Fibroblast of lung (primary cell): Measurements from ENCODE around the gene AAR2. TPM values are rescaled to one million over a fixed set of nuclear protein-coding genes. Genes with fewer than 3 reads are reported as not detected.

Source experiments
- DNase-seq, 2 donors: peaks; one replicate each; pipeline versions ENCODE4 v3.0.0 to v3.0.0-alpha.2; 2010; ENCODE audit warnings: low read depth in 2 of 2
- H2AFZ ChIP-seq: 2 replicates; pipeline ENCODE4 v1.5.1; 2012; ENCODE audit warnings: low read length, control low read depth, inconsistent platforms
- H3K27ac ChIP-seq: 2 replicates; pipeline ENCODE4 v1.5.1; 2011; ENCODE audit warnings: low read length, control low read depth; ENCODE audit not compliant: insufficient read depth
- H3K27me3 ChIP-seq: 2 replicates; pipeline ENCODE4 v1.5.1; 2011; ENCODE audit warnings: mild to moderate bottlenecking, low read length; ENCODE audit not compliant: control insufficient read depth, insufficient read depth
- H3K36me3 ChIP-seq: 2 replicates; pipeline ENCODE4 v1.5.1; 2011; ENCODE audit warnings: low read length; ENCODE audit not compliant: control insufficient read depth, insufficient read depth
- H3K4me1 ChIP-seq: 2 replicates; pipeline ENCODE4 v1.5.1; 2011; ENCODE audit warnings: low read length; ENCODE audit not compliant: control insufficient read depth, insufficient read depth; ENCODE audit errors: extremely low read depth
- H3K4me2 ChIP-seq: 2 replicates; pipeline ENCODE4 v1.5.1; 2011; ENCODE audit warnings: low read length, control low read depth; ENCODE audit not compliant: insufficient read depth; ENCODE audit errors: extremely low read depth
- H3K4me3 ChIP-seq, 4 experiments: fragments of 200-600 bp in 1 of 4; sonication (generic) in 1 of 4; replicated peaks in 1 of 4; 2 replicates each; pipeline ENCODE4 v1.5.1; 2011 to 2016; ENCODE audit warnings: low read length in 4 of 4, low read depth in 3 of 4, mild to moderate bottlenecking in 3 of 4, control low read depth in 2 of 4, inconsistent platforms in 1 of 4, mixed read lengths in 1 of 4; ENCODE audit not compliant: insufficient read depth in 1 of 4; ENCODE audit errors: control extremely low read depth in 1 of 4
- H3K79me2 ChIP-seq: 2 replicates; pipeline ENCODE4 v1.5.1; 2012; ENCODE audit warnings: mild to moderate bottlenecking, low read length, inconsistent platforms; ENCODE audit not compliant: control insufficient read depth, insufficient read depth
- H3K9ac ChIP-seq: 2 replicates; pipeline ENCODE4 v1.5.1; 2011; ENCODE audit warnings: mild to moderate bottlenecking, low read length, control low read depth; ENCODE audit not compliant: insufficient read depth
- H3K9me3 ChIP-seq: 2 replicates; pipeline ENCODE4 v1.5.1; 2012; ENCODE audit warnings: low read depth, low read length; ENCODE audit not compliant: control insufficient read depth, insufficient read depth
- H4K20me1 ChIP-seq: 2 replicates; pipeline ENCODE4 v1.5.1; 2011; ENCODE audit warnings: low read length; ENCODE audit not compliant: control insufficient read depth, insufficient read depth; ENCODE audit errors: extremely low read depth
- CTCF ChIP-seq, 2 donors: IDR thresholded peaks in 1 of 2; conservative IDR thresholded peaks in 1 of 2; 1 replicate in 1 of 2; 2 replicates in 1 of 2; pipeline ENCODE4 v1.5.1; 2011 to 2012; ENCODE audit warnings: low read length in 2 of 2, control low read depth in 1 of 2, inconsistent platforms in 1 of 2, low read depth in 1 of 2, mild to moderate bottlenecking in 1 of 2
- EZH2 ChIP-seq: IDR thresholded peaks from 2 replicates; pipeline ENCODE4 v1.5.1; 2012; ENCODE audit warnings: low read length, control low read depth, mild to moderate bottlenecking; ENCODE audit errors: missing control alignments
- polyA plus RNA-seq, 2 donors: library from polyadenylated mRNA; depleted of rRNA in 1 of 2; stranded (reverse) in 1 of 2; unstranded in 1 of 2; fragments of >200 nt; gene quantifications; 2 replicates each; pipeline ENCODE4 v1.2.1, GENCODE V29; 2011 to 2012; ENCODE audit warnings: missing spikeins in 1 of 2
- total RNA-seq: library from RNA; depleted of rRNA; stranded (reverse); fragments of >200 nt; gene quantifications from 2 replicates; pipeline ENCODE4 v1.2.1, GENCODE V29; 2014

Gene AAR2
- total and polyA plus RNA-seq, 2 donors (not counting 1 experiment from before 2014, with no cell fraction given): 24.6 to 25.3 TPM

GRCh38 chr20:36249450-36249849 lies 13.2 kb downstream of the AAR2 start:
- no peaks in the 10 kb centered on the region for H3K9me3 ChIP-seq
- no peak for DNase-seq
- H3K27me3 ChIP-seq: no peaks in the 10 kb centered on the region
- H3K79me2 ChIP-seq: no peaks in the 10 kb centered on the region
- no peaks in the 10 kb centered on the region for H3K4me1 ChIP-seq
- H3K27ac ChIP-seq: no peak overlapping the region
- H3K4me2 ChIP-seq: no peak overlapping the region
- no peak overlapping the region for H3K9ac ChIP-seq
- H3K36me3 ChIP-seq: peaks cover 13% of the 10 kb centered on the region
- H3K4me3 ChIP-seq: no peak overlapping the region
- H2AFZ ChIP-seq: no peak overlapping the region
- no peak for TF ChIP-seq CTCF (conservative IDR thresholded peaks at IDR 0.05 in 1 of 2, IDR thresholded peaks at IDR 0.05 in 1 of 2; ENCODE audit: low read depth in 1 of 2, low read length in 2 of 2)
- no peak for TF ChIP-seq EZH2
- H4K20me1 ChIP-seq: no peaks in the 10 kb centered on the region

GRCh38 chr20:36251426-36251825 lies 15.1 kb downstream of the AAR2 start:
- Histone ChIP-seq H3K27ac (no peak overlapping the region), H3K4me2 (no peak overlapping the region), H3K9me3 (no peaks in the 10 kb centered on the region), H2AFZ (no peak overlapping the region), H3K4me3 (no peak overlapping the region), H4K20me1 (no peaks in the 10 kb centered on the region), H3K36me3 (peaks cover 11% of the 10 kb centered on the region), H3K27me3 (no peaks in the 10 kb centered on the region), H3K4me1 (no peaks in the 10 kb centered on the region), H3K79me2 (no peaks in the 10 kb centered on the region), H3K9ac (no peak overlapping the region)
- TF ChIP-seq EZH2: no peak
- TF ChIP-seq CTCF (conservative IDR thresholded peaks at IDR 0.05 in 1 of 2, IDR thresholded peaks at IDR 0.05 in 1 of 2; ENCODE audit: low read depth in 1 of 2, low read length in 2 of 2): no peak
- DNase-seq: no peak

GRCh38 chr20:36252511-36252910 lies 16.2 kb downstream of the AAR2 start:
- no peak for DNase-seq
- TF ChIP-seq CTCF (conservative IDR thresholded peaks at IDR 0.05 in 1 of 2, IDR thresholded peaks at IDR 0.05 in 1 of 2; ENCODE audit: low read depth in 1 of 2, low read length in 2 of 2): no peak
- TF ChIP-seq EZH2: no peak
- no peak overlapping the region for H3K9ac ChIP-seq
- H3K4me1 ChIP-seq: no peaks in the 10 kb centered on the region
- H4K20me1 ChIP-seq: no peaks in the 10 kb centered on the region
- H2AFZ ChIP-seq: no peak overlapping the region
- H3K27ac ChIP-seq: no peak overlapping the region
- H3K79me2 ChIP-seq: no peaks in the 10 kb centered on the region
- no peak overlapping the region for H3K4me3 ChIP-seq
- peaks cover 10% of the 10 kb centered on the region for H3K36me3 ChIP-seq
- H3K4me2 ChIP-seq: no peak overlapping the region
- no peaks in the 10 kb centered on the region for H3K27me3 ChIP-seq
- H3K9me3 ChIP-seq: no peaks in the 10 kb centered on the region
